HepG2 (cell line): ENCODE results near the gene ITIH3. TPM values are rescaled to one million over a fixed set of nuclear protein-coding genes. Genes with fewer than 3 reads are reported as not detected.
A peak's percentile ranks its signal among the peaks of the same experiment; 100 is the strongest.

Experiments used
- AHDC1 ChIP-seq: sonication (generic); formaldehyde crosslinking; IDR thresholded peaks from 2 replicates; pipeline ENCODE4 v1.5.1; 2020; ENCODE audit warnings: mild to moderate bottlenecking, missing genetic modification reagents, borderline replicate concordance
- ARNTL ChIP-seq: sonication (generic); formaldehyde crosslinking; IDR thresholded peaks from 2 replicates; pipeline ENCODE4 v1.4.0; 2020; ENCODE audit warnings: mild to moderate bottlenecking, missing genetic modification reagents
- CCDC6 ChIP-seq: sonication (generic); formaldehyde crosslinking; IDR thresholded peaks from 2 replicates; pipeline ENCODE4 v1.8.1; 2022; ENCODE audit warnings: mild to moderate bottlenecking, missing genetic modification reagents, moderate library complexity
- DMAP1 ChIP-seq: IDR thresholded peaks from 2 replicates; pipeline ENCODE4 v1.6.1; 2016
- MNT ChIP-seq: fragments of 450-650 bp; IDR thresholded peaks from 2 replicates; pipeline ENCODE4 v1.6.1; 2016
- PHF20 ChIP-seq: sonication (generic); formaldehyde crosslinking; IDR thresholded peaks from 2 replicates; pipeline ENCODE4 v1.5.0; 2020; ENCODE audit warnings: mild to moderate bottlenecking, missing genetic modification reagents
- SMAD1 ChIP-seq: sonication (generic); formaldehyde crosslinking; IDR thresholded peaks from 2 replicates; pipeline ENCODE4 v1.4.0; 2020; ENCODE audit warnings: missing genetic modification reagents, low read depth, mild to moderate bottlenecking, borderline replicate concordance
- XRCC5 ChIP-seq: fragments of 200-400 bp; formaldehyde crosslinking; optimal IDR thresholded peaks from 2 replicates; pipeline ENCODE3; 2017; ENCODE audit warnings: mild to moderate bottlenecking, low read length
- ZFP41 ChIP-seq: sonication (generic); formaldehyde crosslinking; IDR thresholded peaks from 2 replicates; pipeline ENCODE4 v1.4.0; 2020; ENCODE audit warnings: mild to moderate bottlenecking, missing genetic modification reagents, borderline replicate concordance
- polyA plus RNA-seq, 8 experiments: library from polyadenylated mRNA; depleted of rRNA in 3 of 8; stranded (reverse) in 7 of 8; unstranded in 1 of 8; fragments of >200 nt; fragmentation: Illumina TruSeq in 4 of 8; extraction: Trizol in 4 of 8; gene quantifications; 2 replicates each; pipeline versions ENCODE4 v1.2.1 to v1.2.3, GENCODE V29; 2011 to 2016; ENCODE audit warnings: low read depth in 4 of 8, missing spikeins in 1 of 8, mixed read lengths in 1 of 8; ENCODE audit not compliant: insufficient read depth in 1 of 8
- total RNA-seq, 5 experiments: library from RNA; depleted of rRNA; stranded (reverse); fragments of >200 nt; fragmentation: Illumina TruSeq; extraction: Trizol; gene quantifications; 2 replicates each; pipeline ENCODE4 v1.2.3, GENCODE V29; 2016; ENCODE audit warnings: low read depth in 1 of 5
- TF ChIP-seq, protein P1 (sequence below): IDR thresholded peaks from 2 replicates; pipeline ENCODE4 v1.6.1; 2016
- TF ChIP-seq, protein P2 (sequence below): IDR thresholded peaks from 2 replicates; pipeline ENCODE4 v1.6.1; 2018; ENCODE audit warnings: missing genetic modification reagents, mild to moderate bottlenecking, missing compliant biosample characterization
- TF ChIP-seq, protein P3 (sequence below): sonication (generic); formaldehyde crosslinking; IDR thresholded peaks from 2 replicates; pipeline ENCODE4 v1.4.0; 2020; ENCODE audit warnings: missing genetic modification reagents; ENCODE audit errors: not compliant biosample characterization
- TF ChIP-seq, protein P4 (sequence below): sonication (generic); formaldehyde crosslinking; IDR thresholded peaks from 2 replicates; pipeline ENCODE4 v1.8.1; 2023; ENCODE audit warnings: missing genetic modification reagents, mild to moderate bottlenecking, borderline replicate concordance
- TF ChIP-seq, protein P5 (sequence below): sonication (generic); formaldehyde crosslinking; IDR thresholded peaks from 2 replicates; pipeline ENCODE4 v1.5.0; 2020; ENCODE audit warnings: mild to moderate bottlenecking, missing genetic modification reagents, borderline replicate concordance

ITIH3 gene
- total and polyA plus RNA-seq, 2 of the 13 experiments (the other 11 are each of a cell fraction or from before 2014, with no cell fraction given), result 105 to 632 TPM

DNA sequence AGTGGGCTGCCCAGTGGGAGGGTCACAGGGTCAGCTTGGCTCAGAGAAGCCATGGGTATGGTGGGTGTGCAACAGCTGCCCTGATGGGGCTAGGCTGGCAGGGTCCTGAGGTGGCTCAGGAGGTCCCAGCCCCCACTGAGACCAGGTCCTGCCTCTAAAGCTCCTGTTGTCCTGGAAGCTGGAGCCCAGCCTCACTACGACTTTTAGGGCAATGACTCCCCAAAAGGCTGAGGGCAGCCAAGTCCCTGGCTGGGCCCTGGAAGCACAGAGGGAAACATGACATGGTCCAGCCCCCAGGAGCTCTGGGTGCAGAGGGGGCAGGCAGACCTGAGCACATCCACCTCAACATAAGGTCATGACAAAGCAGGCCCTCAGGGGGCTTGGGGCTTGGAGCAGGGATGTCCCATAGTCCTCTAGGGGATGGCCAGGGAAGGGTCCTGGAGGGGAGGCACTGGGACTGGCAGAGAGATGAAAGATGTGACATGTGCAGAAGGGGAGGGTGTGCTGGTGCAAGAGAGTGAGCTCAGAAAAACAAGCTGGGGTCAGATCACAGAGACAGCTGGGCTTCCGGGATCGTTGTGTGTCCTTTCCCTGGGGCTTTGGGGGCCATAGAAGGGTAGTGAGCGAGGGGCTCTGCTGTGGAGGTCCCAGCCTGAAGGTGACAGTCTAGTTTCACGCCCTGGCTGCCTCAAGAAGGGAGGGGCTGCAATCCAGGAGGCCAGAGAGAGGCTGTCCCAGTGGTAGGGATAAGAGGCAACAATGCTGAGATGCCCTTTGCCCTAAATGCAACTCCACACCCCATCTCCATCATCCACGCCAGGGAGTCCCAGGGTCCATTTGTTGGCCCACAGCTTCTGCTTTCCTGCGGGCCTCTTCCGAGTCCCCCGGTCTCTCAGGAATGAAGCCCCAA lies 639 bp upstream of the ITIH3 start (continued):
- TF ChIP-seq, protein P1, sequence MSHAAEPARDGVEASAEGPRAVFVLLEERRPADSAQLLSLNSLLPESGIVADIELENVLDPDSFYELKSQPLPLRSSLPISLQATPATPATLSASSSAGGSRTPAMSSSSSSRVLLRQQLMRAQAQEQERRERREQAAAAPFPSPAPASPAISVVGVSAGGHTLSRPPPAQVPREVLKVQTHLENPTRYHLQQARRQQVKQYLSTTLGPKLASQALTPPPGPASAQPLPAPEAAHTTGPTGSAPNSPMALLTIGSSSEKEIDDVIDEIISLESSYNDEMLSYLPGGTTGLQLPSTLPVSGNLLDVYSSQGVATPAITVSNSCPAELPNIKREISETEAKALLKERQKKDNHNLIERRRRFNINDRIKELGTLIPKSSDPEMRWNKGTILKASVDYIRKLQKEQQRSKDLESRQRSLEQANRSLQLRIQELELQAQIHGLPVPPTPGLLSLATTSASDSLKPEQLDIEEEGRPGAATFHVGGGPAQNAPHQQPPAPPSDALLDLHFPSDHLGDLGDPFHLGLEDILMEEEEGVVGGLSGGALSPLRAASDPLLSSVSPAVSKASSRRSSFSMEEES, result no peak
- TF ChIP-seq XRCC5, result no peak
- TF ChIP-seq, protein P2, sequence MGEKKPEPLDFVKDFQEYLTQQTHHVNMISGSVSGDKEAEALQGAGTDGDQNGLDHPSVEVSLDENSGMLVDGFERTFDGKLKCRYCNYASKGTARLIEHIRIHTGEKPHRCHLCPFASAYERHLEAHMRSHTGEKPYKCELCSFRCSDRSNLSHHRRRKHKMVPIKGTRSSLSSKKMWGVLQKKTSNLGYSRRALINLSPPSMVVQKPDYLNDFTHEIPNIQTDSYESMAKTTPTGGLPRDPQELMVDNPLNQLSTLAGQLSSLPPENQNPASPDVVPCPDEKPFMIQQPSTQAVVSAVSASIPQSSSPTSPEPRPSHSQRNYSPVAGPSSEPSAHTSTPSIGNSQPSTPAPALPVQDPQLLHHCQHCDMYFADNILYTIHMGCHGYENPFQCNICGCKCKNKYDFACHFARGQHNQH (CRISPR knock-in tag), result peak; percentile 10; the same call in 1 of the 2 replicates
- no peak for TF ChIP-seq ARNTL (CRISPR knock-in tag)
- no peak for TF ChIP-seq MNT
- TF ChIP-seq ZFP41, result no peak
- no peak for TF ChIP-seq AHDC1 (CRISPR knock-in tag)
- TF ChIP-seq CCDC6 (CRISPR knock-in tag), result peak; percentile 42; the same call in 1 of the 2 replicates
- TF ChIP-seq SMAD1 (CRISPR knock-in tag), result no peak; the same call in 1 of the 2 replicates
- TF ChIP-seq, protein P3, sequence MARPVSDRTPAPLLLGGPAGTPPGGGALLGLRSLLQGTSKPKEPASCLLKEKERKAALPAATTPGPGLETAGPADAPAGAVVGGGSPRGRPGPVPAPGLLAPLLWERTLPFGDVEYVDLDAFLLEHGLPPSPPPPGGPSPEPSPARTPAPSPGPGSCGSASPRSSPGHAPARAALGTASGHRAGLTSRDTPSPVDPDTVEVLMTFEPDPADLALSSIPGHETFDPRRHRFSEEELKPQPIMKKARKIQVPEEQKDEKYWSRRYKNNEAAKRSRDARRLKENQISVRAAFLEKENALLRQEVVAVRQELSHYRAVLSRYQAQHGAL, result no peak
- peak; percentile 31; the same call in 1 of the 2 replicates for TF ChIP-seq DMAP1
- TF ChIP-seq PHF20 (CRISPR knock-in tag), result no peak
- TF ChIP-seq, protein P4, sequence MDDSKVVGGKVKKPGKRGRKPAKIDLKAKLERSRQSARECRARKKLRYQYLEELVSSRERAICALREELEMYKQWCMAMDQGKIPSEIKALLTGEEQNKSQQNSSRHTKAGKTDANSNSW (CRISPR knock-in tag), result no peak
- TF ChIP-seq, protein P5, sequence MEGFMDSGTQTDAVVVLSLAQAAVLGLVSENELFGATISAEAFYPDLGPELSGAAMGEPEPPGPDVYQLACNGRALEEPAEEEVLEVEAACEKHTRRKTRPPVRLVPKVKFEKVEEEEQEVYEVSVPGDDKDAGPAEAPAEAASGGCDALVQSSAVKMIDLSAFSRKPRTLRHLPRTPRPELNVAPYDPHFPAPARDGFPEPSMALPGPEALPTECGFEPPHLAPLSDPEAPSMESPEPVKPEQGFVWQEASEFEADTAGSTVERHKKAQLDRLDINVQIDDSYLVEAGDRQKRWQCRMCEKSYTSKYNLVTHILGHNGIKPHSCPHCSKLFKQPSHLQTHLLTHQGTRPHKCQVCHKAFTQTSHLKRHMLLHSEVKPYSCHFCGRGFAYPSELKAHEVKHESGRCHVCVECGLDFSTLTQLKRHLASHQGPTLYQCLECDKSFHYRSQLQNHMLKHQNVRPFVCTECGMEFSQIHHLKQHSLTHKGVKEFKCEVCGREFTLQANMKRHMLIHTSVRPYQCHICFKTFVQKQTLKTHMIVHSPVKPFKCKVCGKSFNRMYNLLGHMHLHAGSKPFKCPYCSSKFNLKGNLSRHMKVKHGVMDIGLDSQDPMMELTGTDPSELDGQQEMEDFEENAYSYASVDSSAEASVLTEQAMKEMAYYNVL (CRISPR knock-in tag), result peak; percentile 89
